SK-N-SH (cell line): ENCODE data around the gene ZDHHC11B.
"Not testable (repeated sequence)": the region's sequence is repeated elsewhere in the genome, so short reads cannot be mapped to it uniquely, and the experiment has no call there.

Experiments
- CTCF ChIP-seq: fragments of 200-600 bp; sonication (generic); IDR thresholded peaks from 2 replicates; pipeline ENCODE4 v1.6.1; 2017; ENCODE audit warnings: antibody characterized with exemption, mild to moderate bottlenecking, moderate library complexity
- EZH2phosphoT487 ChIP-seq: fragments of 200-600 bp; sonication (generic); IDR thresholded peaks from 2 replicates; pipeline ENCODE4 v1.6.1; 2017; ENCODE audit warnings: low read depth, mixed run types, mild to moderate bottlenecking, antibody characterized with exemption, moderate library complexity, borderline replicate concordance
- FOXJ3 ChIP-seq: sonication (generic); formaldehyde crosslinking; IDR thresholded peaks from 2 replicates; pipeline ENCODE4 v1.5.1; 2020; ENCODE audit warnings: mild to moderate bottlenecking, missing genetic modification reagents

- TF ChIP-seq CTCF, EZH2phosphoT487, FOXJ3: not testable (repeated sequence)
Measured at GRCh38 chr5:715636-716035, 68.9 kb downstream of the ZDHHC11B start.
